Fibroblast of gingiva (primary cell): ENCODE results near the gene BCL2L11.
"Not testable (repeated sequence)": the region's sequence is repeated elsewhere in the genome, so short reads cannot be mapped to it uniquely, and the experiment has no call there.

Source experiments
- DNase-seq: peaks from one replicate; pipeline ENCODE4 v3.0.0-alpha.2; 2011; ENCODE audit warnings: low read depth

BCL2L11 gene

GRCh38 chr2:111120253-111121027 is at the start of gene BCL2L11:
TSS of gene BCL2L11 (plus strand) at chr2:111120914. CDS start at chr2:111123746, 2,832 bp downstream.
- DNase-seq, result peak; percentile 86

GRCh38 chr2:111071600-111072171 is 49.0 kb upstream of the BCL2L11 start:
- DNase-seq, result peak; percentile 72

- DNase-seq, result peak; percentile 54
These were observed 48.4 kb upstream of the BCL2L11 start for GRCh38 chr2:111072220-111072871.

- DNase-seq, result not testable (repeated sequence)
These were observed 38.1 kb upstream of the BCL2L11 start for GRCh38 chr2:111082659-111083058.

GRCh38 chr2:111091811-111092211 is 28.9 kb upstream of the BCL2L11 start:
- no peak for DNase-seq

- DNase-seq, result no peak
These were observed 26.0 kb upstream of the BCL2L11 start for GRCh38 chr2:111094691-111095090.

- no peak for DNase-seq
These were observed 25.3 kb upstream of the BCL2L11 start for GRCh38 chr2:111095434-111095833.

GRCh38 chr2:111099402-111099801 is 21.3 kb upstream of the BCL2L11 start:
- no peak for DNase-seq

GRCh38 chr2:111100087-111100764 is 20.5 kb upstream of the BCL2L11 start:
- DNase-seq, result no peak

- DNase-seq, result no peak
These were observed 19.9 kb upstream of the BCL2L11 start for GRCh38 chr2:111100765-111101162.

GRCh38 chr2:111101592-111101991 is 19.1 kb upstream of the BCL2L11 start:
- DNase-seq, result no peak

GRCh38 chr2:111102216-111102615 is 18.5 kb upstream of the BCL2L11 start:
- DNase-seq, result no peak

- no peak for DNase-seq
These were observed 14.8 kb upstream of the BCL2L11 start for GRCh38 chr2:111105926-111106325.

- DNase-seq, result no peak
These were observed 14.0 kb upstream of the BCL2L11 start for GRCh38 chr2:111106706-111107105.

GRCh38 chr2:111108745-111109271 is 11.9 kb upstream of the BCL2L11 start:
- no peak for DNase-seq

GRCh38 chr2:111111101-111111755 is 9.5 kb upstream of the BCL2L11 start:
- no peak for DNase-seq

- no peak for DNase-seq
These were observed 6.9 kb upstream of the BCL2L11 start for GRCh38 chr2:111113838-111114237.

GRCh38 chr2:111116011-111116746 is 4.5 kb upstream of the BCL2L11 start:
- DNase-seq, result no peak

- DNase-seq, result peak; percentile 55
These were observed 3.7 kb upstream of the BCL2L11 start for GRCh38 chr2:111116843-111117597.
